ENCODE results near the gene HTRA1.
A peak's percentile ranks its signal among the peaks of the same experiment; 100 is the strongest.

The HTRA1 gene

DNA sequence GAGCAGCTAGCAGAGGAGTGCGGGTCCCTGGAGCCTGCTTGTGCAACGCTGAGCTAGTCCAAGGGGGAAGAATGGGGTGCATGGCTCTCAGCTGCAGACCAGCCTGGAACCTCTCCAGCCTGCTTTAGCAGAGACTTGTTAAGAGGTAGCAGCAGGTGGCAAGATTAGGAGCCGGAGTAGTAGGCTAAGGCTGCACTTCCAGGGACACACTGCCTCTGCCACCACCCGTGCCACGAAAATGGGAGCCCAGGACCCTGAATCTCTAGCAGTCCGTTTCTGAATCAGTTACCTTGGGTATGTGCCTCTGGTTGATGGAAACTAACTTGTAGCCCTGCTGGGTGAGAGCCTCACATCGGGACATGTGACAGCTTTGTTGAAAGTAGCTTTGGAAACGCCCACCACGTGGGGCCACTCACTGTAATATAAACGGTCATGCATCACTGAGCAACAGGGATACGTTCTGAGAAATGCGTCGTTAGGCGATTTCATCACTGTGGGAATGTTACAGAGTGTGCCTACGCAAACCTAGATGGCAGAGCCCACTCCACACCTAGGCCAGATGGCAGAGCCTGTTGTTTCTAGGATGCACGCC, 25.9 kb downstream of the HTRA1 start:
- TF ChIP-seq SIN3A (IDR thresholded peaks at IDR 0.05; ENCODE audit: borderline replicate concordance, insufficient read depth, low read length): peak; percentile 56; the same call in 1 of the 2 replicates
- no peak for TF ChIP-seq FOXP2 (optimal IDR thresholded peaks at IDR 0.05; ENCODE audit: borderline replicate concordance, extremely low read depth, extremely low read length, insufficient read depth)
- TF ChIP-seq POLR2AphosphoS5 (IDR thresholded peaks at IDR 0.05; ENCODE audit: low read depth, low read length): no peak

DNA sequence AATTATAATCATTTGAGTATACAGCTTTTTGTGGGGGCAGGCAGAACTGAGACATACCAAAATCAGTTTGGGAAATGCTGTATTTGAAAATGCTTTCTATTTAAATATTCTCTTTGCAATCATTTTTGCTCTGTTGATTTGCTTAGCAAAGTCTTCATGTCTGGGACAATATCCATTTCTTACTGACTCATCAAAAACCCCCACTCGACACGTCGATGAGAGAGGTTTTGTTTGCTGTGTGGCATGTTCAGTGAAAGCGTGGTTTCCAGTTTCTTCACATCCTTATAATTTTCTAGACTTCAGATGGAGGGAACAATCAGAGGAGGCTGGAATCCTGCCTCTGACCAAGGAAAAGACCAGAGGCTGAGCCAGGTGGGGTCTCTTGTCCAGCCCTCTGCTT, 28.9 kb downstream of the HTRA1 start:
- TF ChIP-seq FOXP2 (optimal IDR thresholded peaks at IDR 0.05; ENCODE audit: borderline replicate concordance, extremely low read depth, extremely low read length, insufficient read depth): no peak

DNA sequence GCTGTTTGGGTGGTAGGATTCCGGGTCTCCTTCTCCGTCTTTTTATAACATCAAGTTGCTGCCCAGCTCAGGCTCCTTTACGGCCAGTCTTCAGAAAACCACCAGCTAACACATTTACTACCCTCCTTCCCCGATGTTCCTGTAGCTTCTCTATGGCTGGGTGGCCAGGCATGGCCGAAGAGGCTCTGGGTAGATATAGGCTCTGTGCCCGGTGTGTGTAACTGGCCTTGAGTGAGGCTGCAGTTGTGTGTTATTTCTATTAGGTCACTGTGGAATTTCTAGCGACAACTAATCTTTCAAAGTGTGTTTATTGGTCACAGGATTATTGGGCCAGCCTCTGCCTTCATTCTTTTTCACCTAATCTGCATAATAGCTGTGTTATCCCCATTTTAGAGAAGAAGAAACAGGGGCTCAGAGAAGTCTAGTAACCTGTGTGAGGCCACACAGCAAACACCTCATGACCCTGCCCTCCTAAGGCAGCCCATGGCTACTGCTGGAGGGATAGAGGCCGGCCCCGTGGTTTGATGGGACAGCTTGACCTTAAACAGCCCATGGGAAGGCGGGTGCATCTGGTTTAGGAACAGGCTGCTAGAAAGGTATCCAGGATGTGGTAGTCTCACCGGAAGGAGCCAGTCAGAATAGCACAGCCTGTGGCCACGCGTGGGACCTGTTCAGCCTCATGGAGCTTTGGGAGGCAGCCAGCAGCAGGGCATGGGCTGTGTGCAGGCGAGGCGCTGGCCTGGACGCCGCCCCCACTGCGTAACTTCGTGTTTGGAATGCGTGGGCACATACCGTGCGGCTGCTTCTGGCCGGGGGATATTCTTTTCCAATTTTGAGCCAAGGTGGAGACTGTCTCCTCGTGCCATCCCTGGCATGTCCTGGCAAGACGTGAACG, 29.7 kb downstream of the HTRA1 start:
- no peak for TF ChIP-seq TAF1 (IDR thresholded peaks at IDR 0.05; ENCODE audit: borderline replicate concordance, insufficient read depth, low read length)
- no peak for TF ChIP-seq POLR2AphosphoS5 (IDR thresholded peaks at IDR 0.05; ENCODE audit: low read depth, low read length)
- no peak for TF ChIP-seq FOXP2 (optimal IDR thresholded peaks at IDR 0.05; ENCODE audit: borderline replicate concordance, extremely low read depth, extremely low read length, insufficient read depth)
- TF ChIP-seq SIN3A (IDR thresholded peaks at IDR 0.05; ENCODE audit: borderline replicate concordance, insufficient read depth, low read length): no peak
- TF ChIP-seq, protein P1, sequence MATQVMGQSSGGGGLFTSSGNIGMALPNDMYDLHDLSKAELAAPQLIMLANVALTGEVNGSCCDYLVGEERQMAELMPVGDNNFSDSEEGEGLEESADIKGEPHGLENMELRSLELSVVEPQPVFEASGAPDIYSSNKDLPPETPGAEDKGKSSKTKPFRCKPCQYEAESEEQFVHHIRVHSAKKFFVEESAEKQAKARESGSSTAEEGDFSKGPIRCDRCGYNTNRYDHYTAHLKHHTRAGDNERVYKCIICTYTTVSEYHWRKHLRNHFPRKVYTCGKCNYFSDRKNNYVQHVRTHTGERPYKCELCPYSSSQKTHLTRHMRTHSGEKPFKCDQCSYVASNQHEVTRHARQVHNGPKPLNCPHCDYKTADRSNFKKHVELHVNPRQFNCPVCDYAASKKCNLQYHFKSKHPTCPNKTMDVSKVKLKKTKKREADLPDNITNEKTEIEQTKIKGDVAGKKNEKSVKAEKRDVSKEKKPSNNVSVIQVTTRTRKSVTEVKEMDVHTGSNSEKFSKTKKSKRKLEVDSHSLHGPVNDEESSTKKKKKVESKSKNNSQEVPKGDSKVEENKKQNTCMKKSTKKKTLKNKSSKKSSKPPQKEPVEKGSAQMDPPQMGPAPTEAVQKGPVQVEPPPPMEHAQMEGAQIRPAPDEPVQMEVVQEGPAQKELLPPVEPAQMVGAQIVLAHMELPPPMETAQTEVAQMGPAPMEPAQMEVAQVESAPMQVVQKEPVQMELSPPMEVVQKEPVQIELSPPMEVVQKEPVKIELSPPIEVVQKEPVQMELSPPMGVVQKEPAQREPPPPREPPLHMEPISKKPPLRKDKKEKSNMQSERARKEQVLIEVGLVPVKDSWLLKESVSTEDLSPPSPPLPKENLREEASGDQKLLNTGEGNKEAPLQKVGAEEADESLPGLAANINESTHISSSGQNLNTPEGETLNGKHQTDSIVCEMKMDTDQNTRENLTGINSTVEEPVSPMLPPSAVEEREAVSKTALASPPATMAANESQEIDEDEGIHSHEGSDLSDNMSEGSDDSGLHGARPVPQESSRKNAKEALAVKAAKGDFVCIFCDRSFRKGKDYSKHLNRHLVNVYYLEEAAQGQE (IDR thresholded peaks at IDR 0.05; ENCODE audit: insufficient read depth in 1 of 2, low read depth in 2 of 2, low read length in 2 of 2): no peak

DNA sequence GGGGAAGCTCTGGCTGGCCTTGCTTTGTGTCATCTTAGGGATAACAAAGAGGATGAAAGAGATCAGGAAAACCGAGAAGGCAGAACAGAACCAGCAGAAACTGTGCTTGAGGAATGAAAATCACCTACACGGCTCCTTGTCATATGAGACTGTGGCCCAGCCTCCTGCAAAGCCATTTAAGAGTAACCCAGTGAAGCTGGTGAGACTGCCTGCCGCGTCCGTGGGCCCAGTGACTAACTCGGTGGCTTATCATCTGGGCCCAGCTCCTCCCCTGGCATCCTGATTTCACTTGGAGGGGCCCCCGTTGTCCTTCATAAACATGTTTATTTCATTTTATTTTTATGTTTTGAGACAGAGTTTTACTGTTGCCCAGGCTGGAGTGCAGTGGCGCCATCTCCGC, 30.7 kb downstream of the HTRA1 start:
- TF ChIP-seq, protein P1 (IDR thresholded peaks at IDR 0.05; ENCODE audit: insufficient read depth in 1 of 2, low read depth in 2 of 2, low read length in 2 of 2): no peak
- TF ChIP-seq SIN3A (IDR thresholded peaks at IDR 0.05; ENCODE audit: borderline replicate concordance, insufficient read depth, low read length) (no peak), FOXP2 (optimal IDR thresholded peaks at IDR 0.05; ENCODE audit: borderline replicate concordance, extremely low read depth, extremely low read length, insufficient read depth) (no peak), TAF1 (IDR thresholded peaks at IDR 0.05; ENCODE audit: borderline replicate concordance, insufficient read depth, low read length) (no peak), POLR2AphosphoS5 (IDR thresholded peaks at IDR 0.05; ENCODE audit: low read depth, low read length) (no peak)

DNA sequence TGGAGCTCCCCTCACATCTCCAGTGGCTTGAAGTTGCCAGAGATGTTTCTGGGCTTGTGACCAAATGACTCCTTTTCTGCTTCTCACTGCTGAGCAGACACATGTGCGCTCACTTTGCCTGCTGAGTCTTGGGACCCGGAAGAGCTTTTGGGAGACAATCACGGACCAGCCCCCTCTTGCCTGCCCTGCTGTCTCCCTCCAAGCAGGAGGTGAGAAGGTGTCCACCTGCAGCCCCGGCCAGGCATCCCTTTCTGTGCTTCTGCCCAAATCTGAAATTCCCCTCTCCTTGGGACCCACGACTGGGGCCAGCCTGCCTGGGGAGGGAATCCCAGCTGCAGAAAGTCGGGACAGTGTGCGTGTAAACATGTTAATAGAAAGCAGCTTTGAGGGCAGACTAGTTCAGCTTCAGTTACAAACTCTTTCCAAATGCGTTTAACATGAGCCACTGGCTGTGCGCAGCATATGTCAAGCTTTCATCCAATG, 31.7 kb downstream of the HTRA1 start:
- TF ChIP-seq FOXP2 (optimal IDR thresholded peaks at IDR 0.05; ENCODE audit: borderline replicate concordance, extremely low read depth, extremely low read length, insufficient read depth) (no peak), TAF1 (IDR thresholded peaks at IDR 0.05; ENCODE audit: borderline replicate concordance, insufficient read depth, low read length) (no peak), SIN3A (IDR thresholded peaks at IDR 0.05; ENCODE audit: borderline replicate concordance, insufficient read depth, low read length) (no peak)

DNA sequence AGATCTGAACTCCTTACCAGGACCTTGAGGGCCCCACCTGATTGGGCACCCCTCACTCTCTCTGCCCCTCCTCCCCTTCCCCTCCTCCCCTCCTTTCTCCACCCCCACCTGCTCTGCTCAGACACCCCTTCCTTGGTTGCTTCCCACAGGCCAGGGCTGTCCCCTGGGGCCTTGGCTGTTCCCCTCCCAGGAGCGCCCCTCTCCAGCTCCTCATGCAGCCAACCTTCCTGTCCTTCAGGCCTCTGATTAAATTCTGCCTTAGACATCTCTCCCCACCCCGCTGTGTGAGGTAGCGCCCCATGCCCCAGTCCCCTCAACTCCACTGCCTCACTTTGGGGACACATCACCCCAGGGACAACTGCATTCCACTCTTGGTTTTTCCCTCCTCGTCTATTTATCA, 32.4 kb downstream of the HTRA1 start:
- TF ChIP-seq, protein P1 (IDR thresholded peaks at IDR 0.05; ENCODE audit: insufficient read depth in 1 of 2, low read depth in 2 of 2, low read length in 2 of 2): no peak
- TF ChIP-seq FOXP2 (optimal IDR thresholded peaks at IDR 0.05; ENCODE audit: borderline replicate concordance, extremely low read depth, extremely low read length, insufficient read depth) (no peak), TAF1 (IDR thresholded peaks at IDR 0.05; ENCODE audit: borderline replicate concordance, insufficient read depth, low read length) (no peak)

All from PFSK-1 (cell line).